PC-9 (cell line): ENCODE data around the gene SPHK1. TPM values are rescaled to one million over a fixed set of nuclear protein-coding genes. Genes with fewer than 3 reads are reported as not detected.

Experiments
- BruUV-seq: library from RNA; stranded (reverse); fragments of 400-500 nt; replicated peaks from 2 replicates; lab custom pipeline; 2021; lab: Mats Ljungman, UMichigan
- CTCF ChIA-PET: fragments of 300-600 bp; sonication (Branson Sonifier 250); formaldehyde crosslinking; loops from one replicate; lab custom pipeline; 2022; ENCODE audit warnings: antibody characterized with exemption; lab: Charles Lee
- POLR2A ChIA-PET: fragments of 300-600 bp; sonication (Branson Sonifier 250); formaldehyde crosslinking; loops from one replicate; lab custom pipeline; 2022; ENCODE audit warnings: antibody characterized with exemption; ENCODE audit not compliant: unreplicated experiment; lab: Charles Lee
- DNase-seq, 2 experiments: peaks; one replicate each; pipeline versions ENCODE4 v3.0.0 to v3.0.0-alpha.2; 2015 to 2022; ENCODE audit warnings: mixed read lengths in 1 of 2
- H2AFZ ChIP-seq: fragments of 200-600 bp; sonication (generic); 2 replicates; pipeline ENCODE4 v1.8.1; 2017; ENCODE audit warnings: antibody characterized with exemption
- H3F3A ChIP-seq: fragments of 200-600 bp; sonication (generic); 2 replicates; pipeline ENCODE4 v1.8.1; 2017; ENCODE audit warnings: antibody characterized with exemption, mild to moderate bottlenecking, low read depth; ENCODE audit not compliant: insufficient read depth
- H3K27ac ChIP-seq: fragments of 200-600 bp; sonication (generic); 2 replicates; pipeline ENCODE4 v1.6.1; 2016; ENCODE audit warnings: mixed run types
- H3K27me3 ChIP-seq: fragments of 200-600 bp; sonication (generic); 2 replicates; pipeline ENCODE4 v1.6.1; 2016; ENCODE audit warnings: low read depth, mixed run types; ENCODE audit not compliant: insufficient read depth
- H3K36me3 ChIP-seq: fragments of 200-600 bp; sonication (generic); 2 replicates; pipeline ENCODE4 v1.6.1; 2016; ENCODE audit warnings: low read depth, mixed run types
- H3K4me1 ChIP-seq: fragments of 200-600 bp; sonication (generic); replicated peaks from 2 replicates; pipeline ENCODE4 v1.6.1; 2016; ENCODE audit warnings: mixed run types; ENCODE audit not compliant: insufficient read depth
- H3K4me2 ChIP-seq: fragments of 200-600 bp; sonication (generic); 2 replicates; pipeline ENCODE4 v1.6.1; 2017; ENCODE audit warnings: mixed run types
- H3K4me3 ChIP-seq: fragments of 200-600 bp; sonication (generic); 2 replicates; pipeline ENCODE4 v1.6.1; 2016; ENCODE audit warnings: mixed run types
- H3K79me2 ChIP-seq: fragments of 200-600 bp; sonication (generic); 2 replicates; pipeline ENCODE4 v1.6.1; 2017; ENCODE audit warnings: low read depth, mixed run types
- H3K9me2 ChIP-seq: fragments of 200-600 bp; sonication (generic); 2 replicates; pipeline ENCODE4 v1.8.1; 2017; ENCODE audit warnings: mild to moderate bottlenecking; ENCODE audit not compliant: insufficient read depth
- H3K9me3 ChIP-seq: fragments of 200-600 bp; sonication (generic); 2 replicates; pipeline ENCODE4 v1.8.1; 2016; ENCODE audit warnings: low read depth; ENCODE audit not compliant: insufficient read depth
- H4K20me1 ChIP-seq: fragments of 200-600 bp; sonication (generic); 2 replicates; pipeline ENCODE4 v1.8.1; 2017; ENCODE audit not compliant: insufficient read depth
- CTCF ChIP-seq: fragments of 200-600 bp; sonication (generic); conservative IDR thresholded peaks from 2 replicates; pipeline ENCODE4 v1.6.1; 2017; ENCODE audit warnings: mixed run types, antibody characterized with exemption, mild to moderate bottlenecking, moderate library complexity
- EZH2 ChIP-seq: fragments of 200-600 bp; sonication (generic); IDR thresholded peaks from 2 replicates; pipeline ENCODE4 v1.8.0; 2017; ENCODE audit warnings: antibody characterized with exemption, low read depth
- intact Hi-C: fragments of 100-400 bp; cut with micrococcal nuclease; formaldehyde crosslinking; loops from one replicate; pipeline ENCODE4 v1.10.0; 2022; ENCODE audit not compliant: unreplicated experiment
- total RNA-seq: library from RNA; stranded (reverse); gene quantifications from 2 replicates; pipeline ENCODE4 v1.2.3, GENCODE V29; 2021

SPHK1 gene
- total RNA-seq, 1 experiment from 2014 or later, result 5.5 TPM

GRCh38 chr17:76422406-76422805 lies 38.0 kb downstream of the SPHK1 start:
- BruUV-seq, result no TSS peak
- Histone ChIP-seq H3K4me3 (no peak overlapping the region), H3K4me1 (no peaks in the 10 kb centered on the region), H4K20me1 (no peaks in the 10 kb centered on the region; the same call in 1 of the 2 replicates), H3F3A (no peaks in the 10 kb centered on the region), H3K27me3 (no peaks in the 10 kb centered on the region), H3K9me3 (no peaks in the 10 kb centered on the region), H3K4me2 (no peak overlapping the region), H3K36me3 (no peaks in the 10 kb centered on the region), H2AFZ (no peak overlapping the region), H3K9me2 (no peaks in the 10 kb centered on the region), H3K27ac (no peak overlapping the region), H3K79me2 (no peaks in the 10 kb centered on the region)
- POLR2A ChIA-PET, result no interaction called here
- no peak for DNase-seq
- intact Hi-C loops, result no loop called here
- CTCF ChIA-PET, result no interaction called here
- TF ChIP-seq EZH2, result no peak
- TF ChIP-seq CTCF, result no peak

GRCh38 chr17:76422860-76423259 lies 38.5 kb downstream of the SPHK1 start:
- no peaks in the 10 kb centered on the region; the same call in 1 of the 2 replicates for H4K20me1 ChIP-seq
- CTCF ChIA-PET, result no interaction called here

DNA sequence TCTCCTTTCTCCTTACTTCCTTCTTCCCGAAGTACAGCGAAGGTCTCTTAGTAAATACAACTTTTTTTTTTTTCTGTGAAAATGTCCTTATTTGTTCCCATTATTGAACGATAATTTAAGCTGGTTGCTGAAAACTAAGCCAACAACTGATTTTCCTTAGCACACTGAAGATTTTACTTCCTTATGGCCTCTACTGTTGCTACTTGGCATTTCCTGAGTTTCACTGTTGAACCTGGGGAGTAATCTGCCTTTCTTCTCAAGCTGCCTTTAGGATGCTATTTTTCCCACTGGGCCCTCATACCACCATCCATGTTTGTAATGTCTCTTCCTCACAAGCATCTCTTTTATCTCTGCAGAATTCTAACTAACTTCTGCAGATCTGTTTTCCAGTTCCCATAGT lies 42.4 kb downstream of the SPHK1 start:
- no peaks in the 10 kb centered on the region for H3K79me2 ChIP-seq
- H3K27ac ChIP-seq, result no peak overlapping the region

More at GRCh38 chr17:76422860-76423259, 38.5 kb downstream of the SPHK1 start:
- intact Hi-C loops, result no loop called here
- Histone ChIP-seq H3K4me2 (no peak overlapping the region), H2AFZ (no peak overlapping the region), H3K79me2 (no peaks in the 10 kb centered on the region), H3F3A (no peaks in the 10 kb centered on the region), H3K9me2 (no peaks in the 10 kb centered on the region), H3K36me3 (no peaks in the 10 kb centered on the region), H3K27ac (no peak overlapping the region), H3K27me3 (no peaks in the 10 kb centered on the region), H3K4me1 (no peaks in the 10 kb centered on the region), H3K9me3 (no peaks in the 10 kb centered on the region), H3K4me3 (no peak overlapping the region)
- BruUV-seq, result no TSS peak
- DNase-seq, result no peak
- POLR2A ChIA-PET, result no interaction called here
- TF ChIP-seq EZH2 (no peak), CTCF (no peak)

More for the DNA sequence above, 42.4 kb downstream of the SPHK1 start:
- ChIA-PET CTCF (interaction anchor here (0.6 kb wide), 1 partner anchor 67 kb away, joined by 4 read pairs; no protein-coding TSS in a partner anchor), POLR2A (no interaction called here)
- Histone ChIP-seq H3K4me2 (no peak overlapping the region), H3K9me2 (no peaks in the 10 kb centered on the region), H3K9me3 (no peaks in the 10 kb centered on the region), H3K27me3 (no peaks in the 10 kb centered on the region), H3K4me3 (no peak overlapping the region), H3K4me1 (no peaks in the 10 kb centered on the region), H4K20me1 (no peaks in the 10 kb centered on the region), H3K36me3 (no peaks in the 10 kb centered on the region), H2AFZ (no peak overlapping the region), H3F3A (peaks cover 3% of the 10 kb centered on the region; the same call in 1 of the 2 replicates)
- no peak for TF ChIP-seq CTCF
- no peak for TF ChIP-seq EZH2
- DNase-seq, result no peak
- BruUV-seq, result no TSS peak
- intact Hi-C loops, result no loop called here
